T-helper 1 cell treated with Interleukin-12 subunit alpha and Interleukin-12 subunit beta and Interleukin-4 antibody, amounts not matched to agents 30 μg/mL and 1 μg/mL, for 36 hours (primary cell): ENCODE measurements around the gene LRRC38.
"Not testable (repeated sequence)": the region's sequence is repeated elsewhere in the genome, so short reads cannot be mapped to it uniquely, and the experiment has no call there.

Experiments
- H3K27ac Mint-ChIP-seq: one replicate; pipeline ENCODE4 v1.8.0; 2021; ENCODE audit warnings: mild to moderate bottlenecking, mixed read lengths
- H3K27me3 Mint-ChIP-seq: one replicate; pipeline ENCODE4 v1.8.0; 2021; ENCODE audit warnings: low read depth, mixed read lengths
- H3K36me3 Mint-ChIP-seq: one replicate; pipeline ENCODE4 v1.8.0; 2021; ENCODE audit warnings: low read depth, mixed read lengths
- H3K4me1 Mint-ChIP-seq: one replicate; pipeline ENCODE4 v1.8.0; 2021; ENCODE audit warnings: low read depth, mixed read lengths
- H3K4me3 Mint-ChIP-seq: one replicate; pipeline ENCODE4 v1.8.0; 2021; ENCODE audit warnings: mild to moderate bottlenecking, moderate library complexity, mixed read lengths
- H3K9me3 Mint-ChIP-seq: one replicate; pipeline ENCODE4 v1.8.0; 2021; ENCODE audit warnings: mixed read lengths

The LRRC38 gene

DNA sequence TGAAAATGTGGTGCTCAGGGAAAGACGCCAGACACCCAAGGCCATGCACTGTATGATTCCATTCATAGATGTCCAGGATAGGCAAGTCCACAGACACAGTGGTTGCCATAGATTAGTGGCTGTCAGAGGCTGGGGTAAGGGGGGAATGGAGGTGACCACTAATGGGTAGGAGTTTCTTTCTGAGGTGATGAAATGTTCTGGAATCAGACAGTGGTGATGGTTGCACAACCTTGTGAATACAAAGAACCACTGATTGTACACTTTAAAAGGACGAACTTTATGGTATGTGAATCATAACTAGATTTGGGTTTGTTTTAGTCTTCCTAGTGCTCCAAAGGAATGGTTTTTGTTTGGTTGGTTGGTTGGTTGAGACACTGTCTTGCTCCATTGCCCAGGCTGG, 51.8 kb downstream of the LRRC38 start:
- Mint-ChIP-seq H3K4me3 (no peak overlapping the region), H3K4me1 (no peaks in the 10 kb centered on the region), H3K36me3 (no peaks in the 10 kb centered on the region), H3K9me3 (no peaks in the 10 kb centered on the region), H3K27me3 (no peaks in the 10 kb centered on the region), H3K27ac (no peak overlapping the region)

GRCh38 chr1:13456904-13457532, 56.8 kb downstream of the LRRC38 start:
- H3K27me3 Mint-ChIP-seq: no peaks in the 10 kb centered on the region
- H3K4me3 Mint-ChIP-seq: no peak overlapping the region
- H3K27ac Mint-ChIP-seq: no peak overlapping the region
- no peaks in the 10 kb centered on the region for H3K9me3 Mint-ChIP-seq
- H3K4me1 Mint-ChIP-seq: no peaks in the 10 kb centered on the region
- H3K36me3 Mint-ChIP-seq: no peaks in the 10 kb centered on the region

DNA sequence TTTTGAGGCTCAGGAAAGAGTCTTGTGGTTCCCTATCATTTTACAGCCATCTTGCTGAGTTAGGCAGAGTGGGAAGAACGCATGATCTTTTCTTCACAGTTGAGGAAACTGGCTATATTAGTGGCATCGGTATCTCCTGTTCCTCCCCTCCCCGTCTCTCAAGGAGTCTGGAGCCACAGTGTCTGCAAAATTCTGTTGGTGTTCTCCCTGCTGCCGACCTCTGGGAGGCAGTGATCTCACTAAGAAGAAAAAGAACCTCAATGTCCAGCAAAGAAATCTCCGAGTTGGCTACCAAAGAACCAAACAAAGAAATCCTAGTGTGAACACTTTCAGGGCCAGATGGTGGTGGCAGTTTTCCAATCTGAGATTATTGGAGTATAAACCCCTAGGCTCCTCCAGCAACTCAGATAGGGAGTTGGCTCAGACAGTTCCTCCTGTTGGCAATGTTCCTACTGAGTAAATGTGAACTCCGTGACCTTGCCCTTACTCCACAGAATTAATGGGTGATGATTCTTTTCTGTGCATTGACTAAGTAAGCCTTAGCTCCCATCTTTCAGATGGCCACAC, 62.3 kb downstream of the LRRC38 start:
- Mint-ChIP-seq H3K4me3 (no peak overlapping the region), H3K36me3 (no peaks in the 10 kb centered on the region), H3K27ac (no peak overlapping the region), H3K9me3 (no peaks in the 10 kb centered on the region), H3K4me1 (no peaks in the 10 kb centered on the region), H3K27me3 (no peaks in the 10 kb centered on the region)

- no peaks in the 10 kb centered on the region for H3K9me3 Mint-ChIP-seq
- no peaks in the 10 kb centered on the region for H3K27me3 Mint-ChIP-seq
- H3K4me1 Mint-ChIP-seq: no peaks in the 10 kb centered on the region
- no peak overlapping the region for H3K27ac Mint-ChIP-seq
- no peak overlapping the region for H3K4me3 Mint-ChIP-seq
- no peaks in the 10 kb centered on the region for H3K36me3 Mint-ChIP-seq
These were observed 63.6 kb downstream of the LRRC38 start for GRCh38 chr1:13450204-13450603.

DNA sequence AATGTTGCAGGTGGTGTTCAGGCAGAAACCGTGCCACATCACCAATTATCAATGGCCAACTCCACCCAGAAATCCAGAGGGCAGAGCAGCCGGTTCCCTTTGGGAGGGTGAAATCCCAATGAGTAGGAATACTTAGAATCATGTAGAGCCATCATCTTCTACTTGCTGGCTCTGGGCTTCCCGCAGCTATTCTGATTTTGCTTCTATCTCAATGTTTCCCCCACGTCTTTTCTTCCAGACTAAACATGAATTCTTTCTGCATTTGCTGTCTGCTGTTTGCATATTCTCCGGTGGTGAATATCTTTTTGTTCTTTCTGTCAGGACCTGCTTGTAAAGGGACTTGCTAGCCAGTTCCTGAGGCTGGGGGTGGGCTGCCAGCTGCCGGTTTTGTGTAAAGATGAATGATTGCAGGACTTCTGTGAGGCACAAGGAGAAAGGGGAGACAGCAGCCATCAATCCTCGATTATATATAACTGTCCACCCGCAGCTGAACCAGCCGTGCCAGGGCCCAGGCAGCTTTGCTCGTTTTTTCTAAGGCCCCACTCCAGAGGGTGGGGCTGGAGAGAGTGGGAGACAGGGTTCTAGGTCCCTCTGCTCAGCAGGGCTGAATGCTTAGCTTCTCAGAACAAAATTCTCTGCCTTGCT, 70.3 kb downstream of the LRRC38 start:
- Mint-ChIP-seq H3K4me3 (no peak overlapping the region), H3K9me3 (no peaks in the 10 kb centered on the region), H3K36me3 (no peaks in the 10 kb centered on the region), H3K4me1 (no peaks in the 10 kb centered on the region), H3K27ac (no peak overlapping the region), H3K27me3 (no peaks in the 10 kb centered on the region)

DNA sequence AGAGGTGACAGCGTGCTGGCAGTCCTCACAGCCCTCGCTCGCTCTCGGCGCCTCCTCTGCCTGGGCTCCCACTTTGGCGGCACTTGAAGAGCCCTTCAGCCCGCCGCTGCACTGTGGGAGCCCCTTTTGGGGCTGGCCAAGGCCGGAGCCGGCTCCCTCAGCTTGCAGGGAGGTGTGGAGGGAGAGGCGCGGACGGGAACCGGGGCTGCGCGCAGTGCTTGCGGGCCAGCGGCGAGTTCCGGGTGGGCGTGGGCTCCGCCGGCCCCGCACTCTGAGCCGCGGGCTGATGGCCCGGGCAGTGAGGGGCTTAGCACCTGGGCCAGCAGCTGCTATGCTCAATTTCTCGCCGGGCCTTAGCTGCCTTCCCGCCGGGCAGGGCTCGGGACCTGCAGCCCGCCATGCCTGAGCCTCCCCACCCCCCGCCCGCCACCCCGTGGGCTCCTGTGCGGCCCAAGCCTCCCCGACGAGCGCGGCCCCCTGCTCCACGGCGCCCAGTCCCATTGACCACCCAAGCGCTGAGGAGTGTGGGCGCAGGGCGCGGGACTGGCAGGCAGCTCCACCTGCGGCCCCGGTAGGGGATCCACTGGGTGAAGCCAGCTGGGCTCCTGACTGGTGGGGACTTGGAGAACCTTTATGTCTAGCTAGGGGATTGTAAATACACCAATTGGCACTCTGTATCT, 74.6 kb downstream of the LRRC38 start:
- H3K4me1 Mint-ChIP-seq, H3K27me3 Mint-ChIP-seq, H3K36me3 Mint-ChIP-seq, H3K4me3 Mint-ChIP-seq, H3K9me3 Mint-ChIP-seq, H3K27ac Mint-ChIP-seq: not testable (repeated sequence)

GRCh38 chr1:13435458-13435857, 78.3 kb downstream of the LRRC38 start:
- no peaks in the 10 kb centered on the region for H3K4me1 Mint-ChIP-seq
- no peak overlapping the region for H3K27ac Mint-ChIP-seq
- H3K27me3 Mint-ChIP-seq: no peaks in the 10 kb centered on the region
- H3K9me3 Mint-ChIP-seq: no peaks in the 10 kb centered on the region
- no peaks in the 10 kb centered on the region for H3K36me3 Mint-ChIP-seq
- no peak overlapping the region for H3K4me3 Mint-ChIP-seq

DNA sequence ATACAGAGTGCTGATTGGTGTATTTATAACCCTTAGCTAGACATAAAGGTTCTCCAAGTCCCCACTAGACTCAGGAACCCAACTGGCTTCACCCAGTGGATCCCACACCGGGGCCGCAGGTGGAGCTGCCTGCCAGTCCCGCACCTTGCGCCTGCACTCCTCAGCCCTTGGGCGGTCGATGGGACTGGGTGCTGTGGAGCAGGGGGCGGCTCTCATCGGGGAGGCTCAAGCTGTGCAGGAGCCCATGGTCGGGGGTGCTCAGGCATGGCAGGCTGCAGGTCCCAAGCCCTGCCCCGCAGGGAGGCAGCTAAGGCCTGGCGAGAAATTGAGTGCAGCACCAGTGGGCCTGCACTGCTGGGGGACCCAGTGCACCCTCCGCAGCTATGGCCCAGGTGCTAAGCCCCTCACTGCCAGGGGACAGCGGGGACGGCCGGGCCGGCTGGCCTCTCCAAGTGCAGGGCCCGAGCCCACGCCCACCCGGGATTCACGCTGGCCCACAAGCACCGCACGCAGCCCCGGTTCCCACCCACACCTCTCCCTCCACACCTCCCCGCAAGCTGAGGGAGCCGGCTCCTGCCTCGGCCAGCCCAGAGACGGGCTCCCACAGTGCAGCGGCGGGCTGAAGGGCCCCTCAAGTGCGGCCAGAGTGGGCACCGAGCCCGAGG, 80.0 kb downstream of the LRRC38 start:
- H3K4me3 Mint-ChIP-seq, H3K36me3 Mint-ChIP-seq, H3K27ac Mint-ChIP-seq, H3K9me3 Mint-ChIP-seq, H3K4me1 Mint-ChIP-seq, H3K27me3 Mint-ChIP-seq: not testable (repeated sequence)

GRCh38 chr1:13432251-13432650, 81.6 kb downstream of the LRRC38 start:
- Mint-ChIP-seq H3K36me3 (no peaks in the 10 kb centered on the region), H3K9me3 (no peaks in the 10 kb centered on the region), H3K4me3 (no peak overlapping the region), H3K4me1 (no peaks in the 10 kb centered on the region), H3K27me3 (no peaks in the 10 kb centered on the region), H3K27ac (no peak overlapping the region)

DNA sequence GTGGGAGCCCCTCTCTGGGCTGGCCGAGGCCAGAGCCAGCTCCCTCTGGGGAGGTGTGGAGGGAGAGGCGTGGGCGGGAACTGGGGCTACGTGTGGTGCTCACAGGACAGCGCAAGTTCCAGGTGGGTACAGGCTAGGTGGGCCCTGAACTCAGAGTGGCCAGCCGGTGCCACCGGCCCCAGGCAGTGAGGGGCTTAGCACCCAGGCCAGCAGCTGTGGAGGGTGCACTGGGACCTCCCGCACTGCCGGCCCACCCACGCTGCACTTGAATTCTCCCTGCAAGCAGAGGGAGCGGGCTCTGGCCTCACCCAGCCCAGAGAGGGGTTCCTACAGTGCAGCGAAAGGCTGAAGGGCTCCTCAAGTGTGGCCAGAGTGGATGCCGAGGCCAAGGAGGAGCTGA, 83.3 kb downstream of the LRRC38 start:
- H3K9me3 Mint-ChIP-seq: no peaks in the 10 kb centered on the region
- H3K4me3 Mint-ChIP-seq: no peak overlapping the region
- H3K4me1 Mint-ChIP-seq: no peaks in the 10 kb centered on the region
- no peaks in the 10 kb centered on the region for H3K36me3 Mint-ChIP-seq
- no peaks in the 10 kb centered on the region for H3K27me3 Mint-ChIP-seq
- no peak overlapping the region for H3K27ac Mint-ChIP-seq
